ENCODE data around the gene BANF1.

BANF1 gene

DNA sequence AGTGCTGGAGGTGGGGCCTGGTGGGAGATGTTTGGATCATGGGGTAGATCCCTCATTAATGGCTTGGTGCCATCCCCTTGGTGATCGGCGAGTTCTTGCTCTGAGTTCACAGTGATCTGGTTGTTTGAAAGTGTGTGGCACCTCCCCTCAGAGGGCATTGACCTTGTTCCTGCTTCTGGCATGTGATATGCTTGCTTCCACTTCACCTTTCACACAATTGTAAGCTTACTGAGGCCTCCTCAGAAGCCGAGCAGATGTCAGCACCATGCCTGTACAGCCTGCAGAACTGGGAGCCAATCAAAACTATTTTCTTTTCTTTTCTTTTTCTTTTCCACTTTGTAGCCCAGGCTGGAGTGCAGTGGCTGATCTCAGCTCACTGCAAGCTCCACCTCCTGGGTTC is 35.0 kb downstream of the BANF1 start:
- no peak for DNase-seq (ENCODE audit: low read depth in 2 of 2)

GRCh38 chr11:66039765-66040164 is 37.5 kb downstream of the BANF1 start:
- no peak for DNase-seq (ENCODE audit: low read depth in 2 of 2)

DNA sequence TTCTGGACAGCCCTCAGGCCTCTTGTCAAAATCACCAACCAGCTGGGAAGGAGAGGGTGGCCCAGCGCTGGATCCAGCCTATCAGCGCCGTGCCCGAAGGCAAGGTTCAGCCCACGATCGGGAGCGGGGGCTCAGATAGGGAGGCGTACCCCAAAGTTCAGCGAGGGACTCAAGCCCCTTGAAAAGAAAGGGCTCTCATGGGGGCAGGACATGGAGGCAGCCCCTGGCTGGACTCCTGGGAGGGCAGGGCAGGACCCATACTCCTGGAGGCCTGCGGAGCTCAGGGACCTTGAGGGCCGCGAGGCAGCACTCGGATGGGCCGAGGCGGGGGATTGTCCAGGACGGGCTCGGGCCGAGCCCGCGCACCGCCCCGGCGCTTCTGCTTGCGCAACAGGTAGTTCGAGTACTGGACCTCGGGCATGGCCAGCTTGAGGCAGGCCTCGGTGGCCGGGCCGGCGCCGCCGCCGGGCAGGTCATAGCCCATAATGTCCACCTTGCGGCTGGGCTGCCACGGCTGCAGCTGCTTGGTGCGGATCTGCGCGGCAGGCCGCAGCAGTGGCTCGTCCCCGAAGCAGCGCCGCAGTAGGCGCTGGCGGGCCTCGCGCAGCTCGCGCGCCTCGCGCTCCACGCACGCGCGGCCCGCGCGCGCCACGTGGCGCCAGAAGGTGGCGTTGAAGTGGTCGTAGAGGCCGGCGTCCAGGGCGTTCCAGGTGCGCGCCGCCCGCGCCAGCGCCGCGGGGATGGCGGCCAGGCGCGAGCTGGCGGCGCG is 40.1 kb downstream of the BANF1 start:
- no peak for DNase-seq (ENCODE audit: low read depth in 2 of 2)

- DNase-seq (ENCODE audit: low read depth in 2 of 2) = no peak
Observed at GRCh38 chr11:66042996-66043906, 40.9 kb downstream of the BANF1 start.

DNA sequence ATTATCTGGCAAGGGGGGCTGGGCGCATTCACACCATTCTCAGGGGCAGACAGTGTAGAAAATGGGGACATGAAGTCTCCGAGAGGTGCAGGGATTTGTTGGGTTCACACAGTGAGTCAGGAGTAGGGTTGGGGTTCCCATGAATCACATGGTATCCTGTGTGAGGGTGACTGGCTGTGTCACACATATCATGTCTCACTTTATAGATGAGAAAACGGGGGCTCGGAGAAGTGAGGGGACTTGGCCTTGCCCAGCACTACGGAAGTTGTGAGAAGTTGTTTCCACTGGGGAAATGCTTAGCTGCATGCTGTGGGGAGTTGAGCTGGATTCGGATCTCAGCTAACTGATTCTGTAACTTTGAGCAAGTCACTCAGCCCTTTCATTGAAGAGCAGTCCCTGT is 42.5 kb downstream of the BANF1 start:
- no peak for DNase-seq (ENCODE audit: low read depth in 2 of 2)

DNA sequence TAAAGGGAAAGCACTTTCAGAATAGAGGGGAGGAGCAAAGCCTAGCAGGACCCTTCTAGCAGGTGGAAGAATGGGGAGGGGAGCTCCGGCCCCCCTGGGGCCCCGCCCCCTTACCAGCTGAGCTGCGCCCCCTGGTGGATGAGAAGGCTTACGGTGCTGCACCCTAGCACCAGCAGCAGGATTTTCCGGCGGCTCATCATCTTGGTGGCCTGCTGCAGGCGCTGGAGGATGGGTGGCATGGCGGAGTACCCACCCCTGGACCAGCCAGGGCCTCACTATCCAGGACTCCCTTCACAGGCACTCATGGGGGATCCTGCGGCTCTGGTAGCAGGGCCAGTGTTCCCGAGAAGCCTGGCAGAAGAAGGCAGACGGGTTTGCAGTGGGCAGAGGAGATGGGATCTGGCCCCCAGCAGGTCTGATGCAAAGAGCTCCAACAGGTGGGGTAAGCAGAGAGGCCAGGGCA is 42.9 kb downstream of the BANF1 start:
- peak; percentile 55 to 75 for DNase-seq (ENCODE audit: low read depth in 2 of 2)

DNA sequence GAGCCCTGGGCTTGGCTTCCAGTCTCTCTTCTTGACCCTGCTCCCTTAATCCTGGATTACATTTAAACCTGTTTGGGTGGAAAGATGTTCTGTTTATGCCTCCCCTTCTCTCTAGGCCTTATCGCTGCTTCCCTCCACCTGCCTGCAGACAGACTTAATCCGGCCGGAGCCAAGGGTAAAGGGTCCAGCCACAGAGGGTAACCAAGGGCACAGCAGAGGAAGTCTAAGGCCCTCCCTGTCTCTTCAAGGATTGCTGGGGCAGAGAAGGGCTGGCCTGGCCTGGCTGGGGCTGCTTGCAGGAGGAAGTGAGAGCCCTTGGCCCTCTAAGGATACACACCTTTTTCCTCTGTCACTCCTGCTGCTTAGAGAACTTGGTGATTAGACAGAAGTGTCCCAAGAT is 44.6 kb downstream of the BANF1 start:
- DNase-seq (ENCODE audit: low read depth in 2 of 2) = no peak

GRCh38 chr11:66047541-66048365 is 45.5 kb downstream of the BANF1 start:
- no peak for DNase-seq (ENCODE audit: low read depth in 2 of 2)

- no peak for DNase-seq (ENCODE audit: low read depth in 2 of 2)
Observed at GRCh38 chr11:66048547-66049323, 46.4 kb downstream of the BANF1 start, which contains the start of gene GAL3ST3. Gene GAL3ST3, minus strand, starts transcription at chr11:66049161. Its CDS starts 3,746 bp downstream, at chr11:66045415.

DNA sequence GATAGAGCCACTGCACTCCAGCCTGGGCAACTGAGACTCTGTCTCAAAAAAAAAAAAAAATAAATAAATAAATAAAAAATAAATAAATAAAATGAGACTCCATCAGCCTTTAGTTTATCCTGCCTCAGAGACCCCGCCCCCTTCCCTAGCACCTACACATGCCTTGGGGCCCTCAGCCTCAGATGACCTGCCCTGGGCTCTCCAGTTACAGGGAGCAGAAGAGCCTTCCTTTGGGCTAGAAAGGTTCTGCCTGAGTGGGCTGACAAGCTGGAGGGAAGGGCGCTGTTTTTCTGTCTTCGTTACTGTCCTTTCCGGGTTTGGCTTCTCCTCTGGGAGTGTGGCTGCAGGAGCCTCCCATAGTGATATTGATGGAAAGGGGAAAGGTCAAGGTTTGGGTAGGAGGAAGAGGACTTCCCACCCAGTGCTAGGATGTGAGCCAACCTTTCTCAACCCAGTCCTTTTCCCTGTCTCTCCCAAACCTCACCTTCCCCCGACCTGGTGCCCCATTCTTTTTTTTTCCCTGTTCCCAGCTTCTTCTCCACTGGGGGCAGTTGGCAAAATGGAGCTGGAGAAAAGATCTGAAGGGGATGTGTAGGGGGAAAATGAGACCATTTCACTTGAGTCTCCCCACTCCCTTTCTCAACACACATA is 48.4 kb downstream of the BANF1 start:
- DNase-seq (ENCODE audit: low read depth in 2 of 2) = no peak

DNA sequence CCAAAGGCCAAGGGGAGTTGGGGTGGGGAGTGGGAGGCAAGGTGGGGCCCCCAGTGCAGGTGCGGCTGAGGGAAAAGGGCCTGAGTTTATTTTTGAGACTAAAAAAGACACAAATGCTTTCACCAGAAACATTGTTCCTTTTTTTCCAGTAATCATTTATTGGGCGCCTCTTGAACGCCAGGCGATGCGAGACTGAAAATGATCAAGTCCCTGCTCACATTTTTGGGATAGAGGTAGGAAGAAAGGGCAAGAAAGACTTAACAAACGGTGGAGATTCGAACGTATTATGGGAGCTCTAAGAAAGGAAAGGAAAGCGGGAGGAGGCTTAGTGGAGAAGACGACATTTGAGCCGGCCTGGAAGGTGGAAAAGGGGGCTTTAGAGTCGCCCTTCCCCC is 49.1 kb downstream of the BANF1 start:
- DNase-seq (ENCODE audit: low read depth in 2 of 2) = no peak

DNA sequence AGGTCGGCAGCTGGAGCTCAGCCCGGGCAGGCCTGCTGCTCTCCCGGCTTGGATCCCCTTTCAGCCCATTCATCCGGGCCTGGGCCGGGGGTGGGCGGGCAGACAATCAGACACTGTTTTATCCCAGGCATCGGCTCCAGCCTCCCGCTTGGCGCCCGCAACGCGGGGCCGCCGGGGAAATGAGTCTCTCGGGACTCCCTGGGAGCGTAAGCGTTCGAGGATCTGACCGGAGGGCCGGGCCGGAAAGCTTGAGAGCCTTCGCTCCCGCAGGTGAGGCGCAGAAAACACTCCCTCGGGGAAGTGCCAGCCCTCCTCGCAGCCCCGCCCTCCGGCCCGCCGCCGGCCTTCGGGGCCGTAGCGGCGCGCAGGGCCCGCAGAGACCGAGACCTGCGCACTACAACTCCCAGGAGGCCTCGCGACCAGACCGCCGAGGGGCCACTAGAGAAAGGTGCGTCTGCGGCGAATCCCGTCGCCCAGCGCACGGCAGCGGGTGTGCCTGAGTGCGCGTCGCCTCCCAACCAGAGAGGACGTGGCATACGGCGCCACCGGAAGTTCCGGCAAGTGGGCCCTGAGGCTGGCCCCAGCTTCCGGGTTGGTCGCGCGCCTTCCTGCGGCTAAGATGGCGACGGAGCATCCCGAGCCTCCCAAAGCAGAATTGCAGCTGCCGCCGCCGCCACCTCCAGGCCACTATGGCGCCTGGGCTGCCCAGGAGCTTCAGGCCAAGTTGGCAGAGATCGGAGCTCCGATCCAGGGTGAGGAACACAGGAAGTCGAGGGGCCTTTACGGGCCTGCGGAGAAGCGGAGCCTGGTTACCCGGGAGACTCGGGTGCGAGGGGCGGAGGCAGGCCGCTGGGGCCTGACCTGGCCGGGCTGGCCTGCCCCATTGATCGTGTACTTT is 49.7 kb downstream of the BANF1 start, which contains the start of gene SF3B2:
Gene SF3B2 (plus strand): TSS at position 599 of the 898 bp plus-strand sequence. CDS start 21 bp downstream, at position 620.
- peak; percentile 86 to 91 for DNase-seq (ENCODE audit: low read depth in 2 of 2)

GRCh38 chr11:66052664-66052982 is 50.3 kb downstream of the BANF1 start:
- DNase-seq (ENCODE audit: low read depth in 2 of 2) = no peak

All from stimulated activated CD8-positive, alpha-beta memory T cell treated with anti-CD3 and anti-CD28 coated beads, Interleukin-7, amount 100 ng/mL, for 1 hour (primary cell).